Dendritic cell treated with granulocyte-macrophage colony-stimulating factor and Interleukin-4, amounts not matched to agents 40 ng/mL and 50 ng/mL, for 4 days (primary cell): Measurements from ENCODE around the gene SEPTIN14.
"Not testable (repeated sequence)": the region's sequence is repeated elsewhere in the genome, so short reads cannot be mapped to it uniquely, and the experiment has no call there.

ENCODE experiments used
- H3K27ac Mint-ChIP-seq: one replicate; pipeline ENCODE4 v1.8.0; 2022; ENCODE audit warnings: mild to moderate bottlenecking, mixed read lengths
- H3K27me3 Mint-ChIP-seq: one replicate; pipeline ENCODE4 v1.8.0; 2022; ENCODE audit warnings: mild to moderate bottlenecking, mixed read lengths
- H3K36me3 Mint-ChIP-seq: one replicate; pipeline ENCODE4 v1.8.0; 2022; ENCODE audit warnings: low read depth, mixed read lengths
- H3K4me1 Mint-ChIP-seq: one replicate; pipeline ENCODE4 v1.8.0; 2022; ENCODE audit warnings: low read depth, mixed read lengths
- H3K4me3 Mint-ChIP-seq: one replicate; pipeline ENCODE4 v1.8.0; 2022; ENCODE audit warnings: mild to moderate bottlenecking, moderate library complexity, mixed read lengths
- H3K9me3 Mint-ChIP-seq: one replicate; pipeline ENCODE4 v1.8.0; 2022; ENCODE audit warnings: mixed read lengths
- intact Hi-C: fragments of 100-400 bp; cut with micrococcal nuclease; formaldehyde crosslinking; loops from one replicate; pipeline ENCODE4 v1.15.0; 2022

The SEPTIN14 gene

GRCh38 chr7:55753274-55753862 lies 109.2 kb downstream of the SEPTIN14 start:
- H3K27ac Mint-ChIP-seq, H3K4me3 Mint-ChIP-seq, H3K9me3 Mint-ChIP-seq, H3K36me3 Mint-ChIP-seq, H3K4me1 Mint-ChIP-seq, H3K27me3 Mint-ChIP-seq, intact Hi-C loops: not testable (repeated sequence)

GRCh38 chr7:55744706-55745105 lies 117.8 kb downstream of the SEPTIN14 start:
- intact Hi-C loops, H3K4me1 Mint-ChIP-seq, H3K4me3 Mint-ChIP-seq, H3K36me3 Mint-ChIP-seq, H3K27me3 Mint-ChIP-seq, H3K27ac Mint-ChIP-seq: not testable (repeated sequence)
- H3K9me3 Mint-ChIP-seq = peaks cover 15% of the 10 kb centered on the region
